Measurements from ENCODE around the gene SYNJ2BP.

Gene SYNJ2BP

DNA sequence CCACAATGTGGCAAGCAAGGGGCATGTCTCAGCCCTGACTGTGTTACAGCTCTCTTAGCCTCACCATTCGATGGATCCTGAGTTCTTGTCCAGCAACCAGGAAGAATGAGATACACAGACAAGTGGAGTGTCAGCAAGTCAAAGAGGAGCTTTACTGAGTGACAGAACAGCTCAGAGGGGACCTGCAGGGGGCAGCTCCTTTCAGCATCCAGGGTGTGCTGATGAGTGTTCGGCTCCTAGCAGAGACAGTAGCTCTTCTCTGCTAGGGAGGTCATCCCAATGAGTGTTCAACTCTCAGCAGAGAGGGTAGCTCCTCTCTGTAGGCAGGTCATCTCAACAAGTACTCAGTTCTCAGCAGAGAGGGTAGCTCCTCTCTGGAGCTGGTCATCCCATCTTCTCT lies 19.1 kb downstream of the SYNJ2BP start:
- no peak overlapping the region for H2AFZ ChIP-seq (ENCODE audit: low read length)
- no peaks in the 10 kb centered on the region for H3K9me2 ChIP-seq (replicated peaks; ENCODE audit: low read depth, low read length)
- H3K4me2 ChIP-seq (ENCODE audit: low read depth, low read length, poor library complexity, severe bottlenecking): no peak overlapping the region
- H3K9me3 ChIP-seq (ENCODE audit: insufficient read depth, low read depth, low read length): peaks cover 5% of the 10 kb centered on the region; the same call in 1 of the 2 replicates
- H3F3A ChIP-seq (ENCODE audit: low read depth): no peaks in the 10 kb centered on the region
- no peak overlapping the region for H3K4me3 ChIP-seq (ENCODE audit: low read length, poor library complexity, severe bottlenecking)
- TF ChIP-seq, protein P1, sequence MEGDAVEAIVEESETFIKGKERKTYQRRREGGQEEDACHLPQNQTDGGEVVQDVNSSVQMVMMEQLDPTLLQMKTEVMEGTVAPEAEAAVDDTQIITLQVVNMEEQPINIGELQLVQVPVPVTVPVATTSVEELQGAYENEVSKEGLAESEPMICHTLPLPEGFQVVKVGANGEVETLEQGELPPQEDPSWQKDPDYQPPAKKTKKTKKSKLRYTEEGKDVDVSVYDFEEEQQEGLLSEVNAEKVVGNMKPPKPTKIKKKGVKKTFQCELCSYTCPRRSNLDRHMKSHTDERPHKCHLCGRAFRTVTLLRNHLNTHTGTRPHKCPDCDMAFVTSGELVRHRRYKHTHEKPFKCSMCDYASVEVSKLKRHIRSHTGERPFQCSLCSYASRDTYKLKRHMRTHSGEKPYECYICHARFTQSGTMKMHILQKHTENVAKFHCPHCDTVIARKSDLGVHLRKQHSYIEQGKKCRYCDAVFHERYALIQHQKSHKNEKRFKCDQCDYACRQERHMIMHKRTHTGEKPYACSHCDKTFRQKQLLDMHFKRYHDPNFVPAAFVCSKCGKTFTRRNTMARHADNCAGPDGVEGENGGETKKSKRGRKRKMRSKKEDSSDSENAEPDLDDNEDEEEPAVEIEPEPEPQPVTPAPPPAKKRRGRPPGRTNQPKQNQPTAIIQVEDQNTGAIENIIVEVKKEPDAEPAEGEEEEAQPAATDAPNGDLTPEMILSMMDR (conservative IDR thresholded peaks at IDR 0.05; ENCODE audit: low read length): no peak
- no peak for TF ChIP-seq EZH2phosphoT487 (IDR thresholded peaks at IDR 0.05; ENCODE audit: borderline replicate concordance)
- H3K79me2 ChIP-seq (ENCODE audit: insufficient read depth, low read length): peaks cover 13% of the 10 kb centered on the region; the same call in 1 of the 2 replicates
- no peak overlapping the region for H3K9ac ChIP-seq (ENCODE audit: low read depth, low read length, poor library complexity, severe bottlenecking)
- peaks cover 9% of the 10 kb centered on the region; the same call in 1 of the 2 replicates for H3K36me3 ChIP-seq (ENCODE audit: insufficient read depth, low read length)
- H4K20me1 ChIP-seq (ENCODE audit: insufficient read depth, low read length, poor library complexity, severe bottlenecking): no peaks in the 10 kb centered on the region
- no peaks in the 10 kb centered on the region for H3K27me3 ChIP-seq (ENCODE audit: insufficient read depth, low read length, poor library complexity, severe bottlenecking)
- H3K4me1 ChIP-seq (ENCODE audit: insufficient read depth, low read length, poor library complexity, severe bottlenecking): no peaks in the 10 kb centered on the region

GRCh38 chr14:70394674-70395306 lies 22.1 kb downstream of the SYNJ2BP start:
- Histone ChIP-seq H3K79me2 (ENCODE audit: insufficient read depth, low read length) (peaks cover 13% of the 10 kb centered on the region; the same call in 1 of the 2 replicates), H3K4me1 (ENCODE audit: insufficient read depth, low read length, poor library complexity, severe bottlenecking) (peaks cover 8% of the 10 kb centered on the region), H3K36me3 (ENCODE audit: insufficient read depth, low read length) (peaks cover 9% of the 10 kb centered on the region; the same call in 1 of the 2 replicates), H3F3A (ENCODE audit: low read depth) (no peaks in the 10 kb centered on the region), H3K9me2 (replicated peaks; ENCODE audit: low read depth, low read length) (no peaks in the 10 kb centered on the region), H3K4me2 (ENCODE audit: low read depth, low read length, poor library complexity, severe bottlenecking) (no peak overlapping the region), H2AFZ (ENCODE audit: low read length) (no peak overlapping the region), H3K9ac (ENCODE audit: low read depth, low read length, poor library complexity, severe bottlenecking) (no peak overlapping the region), H3K4me3 (ENCODE audit: low read length, poor library complexity, severe bottlenecking) (no peak overlapping the region), H3K9me3 (ENCODE audit: insufficient read depth, low read depth, low read length) (peaks cover 5% of the 10 kb centered on the region; the same call in 1 of the 2 replicates), H3K27me3 (ENCODE audit: insufficient read depth, low read length, poor library complexity, severe bottlenecking) (no peaks in the 10 kb centered on the region), H4K20me1 (ENCODE audit: insufficient read depth, low read length, poor library complexity, severe bottlenecking) (no peaks in the 10 kb centered on the region)
- TF ChIP-seq, protein P1 (conservative IDR thresholded peaks at IDR 0.05; ENCODE audit: low read length): no peak
- TF ChIP-seq EZH2phosphoT487 (IDR thresholded peaks at IDR 0.05; ENCODE audit: borderline replicate concordance): no peak

- Histone ChIP-seq H3K36me3 (ENCODE audit: insufficient read depth, low read length) (peaks cover 17% of the 10 kb centered on the region; the same call in 1 of the 2 replicates), H3F3A (ENCODE audit: low read depth) (no peaks in the 10 kb centered on the region), H3K9me3 (ENCODE audit: insufficient read depth, low read depth, low read length) (peaks cover under 1% of the 10 kb centered on the region; the same call in 1 of the 2 replicates)
These were observed 24.2 kb downstream of the SYNJ2BP start for GRCh38 chr14:70392676-70393075.

More at GRCh38 chr14:70392676-70393075, 24.2 kb downstream of the SYNJ2BP start:
- Histone ChIP-seq H3K79me2 (ENCODE audit: insufficient read depth, low read length) (peaks cover 2% of the 10 kb centered on the region; the same call in 1 of the 2 replicates), H3K4me1 (ENCODE audit: insufficient read depth, low read length, poor library complexity, severe bottlenecking) (peaks cover 8% of the 10 kb centered on the region), H4K20me1 (ENCODE audit: insufficient read depth, low read length, poor library complexity, severe bottlenecking) (no peaks in the 10 kb centered on the region), H3K9ac (ENCODE audit: low read depth, low read length, poor library complexity, severe bottlenecking) (no peak overlapping the region), H2AFZ (ENCODE audit: low read length) (no peak overlapping the region), H3K4me2 (ENCODE audit: low read depth, low read length, poor library complexity, severe bottlenecking) (no peak overlapping the region), H3K4me3 (ENCODE audit: low read length, poor library complexity, severe bottlenecking) (no peak overlapping the region), H3K27me3 (ENCODE audit: insufficient read depth, low read length, poor library complexity, severe bottlenecking) (no peaks in the 10 kb centered on the region), H3K9me2 (replicated peaks; ENCODE audit: low read depth, low read length) (no peaks in the 10 kb centered on the region)
- no peak for TF ChIP-seq EZH2phosphoT487 (IDR thresholded peaks at IDR 0.05; ENCODE audit: borderline replicate concordance)
- TF ChIP-seq, protein P1 (conservative IDR thresholded peaks at IDR 0.05; ENCODE audit: low read length): no peak

Measured in Loucy (cell line).